GM21515 (cell line): ENCODE results near the gene UTP18.
"Not testable (repeated sequence)": the region's sequence is repeated elsewhere in the genome, so short reads cannot be mapped to it uniquely, and the experiment has no call there.

ENCODE experiments used
- ATAC-seq: cut with Tn5 transposase; IDR thresholded peaks from one replicate; pipeline ENCODE4 v1.9.1; 2021; ENCODE audit not compliant: unreplicated experiment

Gene UTP18

GRCh38 chr17:51330861-51331503, 70.6 kb downstream of the UTP18 start:
- not testable (repeated sequence) for ATAC-seq

GRCh38 chr17:51335006-51335590, 74.8 kb downstream of the UTP18 start:
- no peak for ATAC-seq

- ATAC-seq = no peak
These were observed 75.8 kb downstream of the UTP18 start for GRCh38 chr17:51335883-51336822.

- ATAC-seq = no peak
These were observed 81.1 kb downstream of the UTP18 start for GRCh38 chr17:51341457-51341856.

GRCh38 chr17:51342257-51342656, 81.9 kb downstream of the UTP18 start:
- ATAC-seq = no peak

- ATAC-seq = no peak
These were observed 84.2 kb downstream of the UTP18 start for GRCh38 chr17:51344532-51344931.

GRCh38 chr17:51346218-51346982, 86.1 kb downstream of the UTP18 start:
- no peak for ATAC-seq
